Duodenal mucosa (tissue), 2 donors: Measurements from ENCODE around the gene SPARCL1.
"Not testable (repeated sequence)": the region's sequence is repeated elsewhere in the genome, so short reads cannot be mapped to it uniquely, and the experiment has no call there.

ENCODE experiments used
- H3K27ac ChIP-seq: one replicate; pipeline ENCODE4 v1.7.0; 2013; ENCODE audit warnings: low read depth, low read length
- H3K27me3 ChIP-seq, 2 donors: one replicate each; pipeline ENCODE4 v1.7.0; 2013; ENCODE audit warnings: low read length in 2 of 2, control low read depth in 1 of 2; ENCODE audit not compliant: insufficient read depth in 2 of 2, control insufficient read depth in 1 of 2
- H3K36me3 ChIP-seq, 2 donors: one replicate each; pipeline ENCODE4 v1.7.0; 2013; ENCODE audit warnings: low read length in 2 of 2, control low read depth in 1 of 2; ENCODE audit not compliant: insufficient read depth in 2 of 2, control insufficient read depth in 1 of 2
- H3K4me1 ChIP-seq, 2 donors: one replicate each; pipeline ENCODE4 v1.7.0; 2013; ENCODE audit warnings: low read length in 2 of 2, control low read depth in 1 of 2; ENCODE audit not compliant: insufficient read depth in 2 of 2, control insufficient read depth in 1 of 2
- H3K4me3 ChIP-seq, 2 donors: one replicate each; pipeline ENCODE4 v1.7.0; 2013; ENCODE audit warnings: low read length in 2 of 2, low read depth in 1 of 2
- H3K9ac ChIP-seq, 2 donors: one replicate each; pipeline ENCODE4 v1.7.0; 2013; ENCODE audit warnings: low read length in 2 of 2, low read depth in 1 of 2
- H3K9me3 ChIP-seq, 2 donors: one replicate each; pipeline ENCODE4 v1.7.0; 2013; ENCODE audit warnings: low read length in 2 of 2, control low read depth in 1 of 2; ENCODE audit not compliant: control insufficient read depth in 1 of 2

SPARCL1 gene, protein sequence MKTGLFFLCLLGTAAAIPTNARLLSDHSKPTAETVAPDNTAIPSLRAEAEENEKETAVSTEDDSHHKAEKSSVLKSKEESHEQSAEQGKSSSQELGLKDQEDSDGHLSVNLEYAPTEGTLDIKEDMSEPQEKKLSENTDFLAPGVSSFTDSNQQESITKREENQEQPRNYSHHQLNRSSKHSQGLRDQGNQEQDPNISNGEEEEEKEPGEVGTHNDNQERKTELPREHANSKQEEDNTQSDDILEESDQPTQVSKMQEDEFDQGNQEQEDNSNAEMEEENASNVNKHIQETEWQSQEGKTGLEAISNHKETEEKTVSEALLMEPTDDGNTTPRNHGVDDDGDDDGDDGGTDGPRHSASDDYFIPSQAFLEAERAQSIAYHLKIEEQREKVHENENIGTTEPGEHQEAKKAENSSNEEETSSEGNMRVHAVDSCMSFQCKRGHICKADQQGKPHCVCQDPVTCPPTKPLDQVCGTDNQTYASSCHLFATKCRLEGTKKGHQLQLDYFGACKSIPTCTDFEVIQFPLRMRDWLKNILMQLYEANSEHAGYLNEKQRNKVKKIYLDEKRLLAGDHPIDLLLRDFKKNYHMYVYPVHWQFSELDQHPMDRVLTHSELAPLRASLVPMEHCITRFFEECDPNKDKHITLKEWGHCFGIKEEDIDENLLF

DNA sequence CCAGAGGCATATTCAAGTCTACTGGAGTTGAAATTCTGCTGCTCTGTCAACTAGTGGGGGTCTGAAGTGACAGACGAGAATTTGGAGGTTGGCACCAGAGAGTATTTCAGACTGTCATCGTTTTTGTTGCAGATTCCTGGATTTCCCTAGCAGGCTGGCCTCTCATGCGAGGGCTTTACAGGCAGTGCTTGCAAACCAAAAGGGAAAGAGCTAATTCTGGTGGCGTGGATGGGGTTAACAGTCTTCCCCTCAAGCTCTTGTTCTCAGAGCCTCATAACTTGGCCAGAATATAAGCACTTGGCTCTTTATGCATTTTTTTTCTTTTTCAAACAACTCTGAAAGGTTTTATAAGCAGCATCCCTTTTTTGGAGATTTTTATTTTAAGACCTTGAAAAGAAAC is at the start of gene SPARCL1:
Gene SPARCL1 (minus strand): TSS at position 190 of the 400 bp plus-strand sequence. CDS start 29,802 bp downstream, outside the sequence.
- H3K27ac ChIP-seq: peak within 1 kb of the TSS; percentile 48
- no peaks in the 10 kb centered on the region for H3K4me1 ChIP-seq
- H3K9ac ChIP-seq: peak within 1 kb of the TSS; percentile 46 to 52

DNA sequence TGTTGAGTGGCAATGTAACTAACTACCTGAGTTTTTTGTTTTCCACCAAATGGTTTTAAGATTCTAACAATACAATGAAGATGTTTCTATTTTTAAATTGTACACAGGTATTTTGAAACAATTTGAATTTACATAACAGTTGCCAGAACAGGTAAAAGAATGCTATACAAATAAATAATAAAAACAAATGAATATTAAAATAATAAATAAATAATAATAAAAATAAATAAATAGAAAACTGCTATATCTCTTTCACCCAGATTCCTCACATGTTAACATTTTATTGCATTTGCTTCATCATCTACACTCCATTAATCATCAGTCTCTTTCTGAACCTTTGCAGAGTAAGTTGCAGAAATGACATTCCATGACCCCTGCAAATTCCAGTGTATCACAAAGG is 46.8 kb upstream of the SPARCL1 start:
- Histone ChIP-seq H3K27me3 (no peaks in the 10 kb centered on the region), H3K36me3 (no peaks in the 10 kb centered on the region), H3K9ac (no peak overlapping the region), H3K9me3 (no peaks in the 10 kb centered on the region), H3K4me1 (no peaks in the 10 kb centered on the region), H3K4me3 (no peak overlapping the region), H3K27ac (no peak overlapping the region)

More for the DNA sequence above, at the start of gene SPARCL1:
- Histone ChIP-seq H3K27me3 (no peaks in the 10 kb centered on the region), H3K4me3 (peak within 1 kb of the TSS; percentile 45 to 48), H3K36me3 (no peaks in the 10 kb centered on the region), H3K9me3 (peaks cover 4 to 8% of the 10 kb centered on the region in 2 donors)

- Histone ChIP-seq H3K27me3 (no peaks in the 10 kb centered on the region), H3K4me3 (no peak overlapping the region), H3K27ac (no peak overlapping the region), H3K9ac (no peak overlapping the region), H3K4me1 (no peaks in the 10 kb centered on the region), H3K36me3 (no peaks in the 10 kb centered on the region), H3K9me3 (no peaks in the 10 kb centered on the region)
These were observed 46.2 kb upstream of the SPARCL1 start for GRCh38 chr4:87575408-87575807.

- H3K9me3 ChIP-seq: no peaks in the 10 kb centered on the region
- no peaks in the 10 kb centered on the region for H3K4me1 ChIP-seq
- H3K27me3 ChIP-seq: no peaks in the 10 kb centered on the region
- no peak overlapping the region for H3K27ac ChIP-seq
- H3K36me3 ChIP-seq: no peaks in the 10 kb centered on the region
- H3K4me3 ChIP-seq: no peak overlapping the region
- no peak overlapping the region for H3K9ac ChIP-seq
These were observed 45.8 kb upstream of the SPARCL1 start for GRCh38 chr4:87574996-87575395.

DNA sequence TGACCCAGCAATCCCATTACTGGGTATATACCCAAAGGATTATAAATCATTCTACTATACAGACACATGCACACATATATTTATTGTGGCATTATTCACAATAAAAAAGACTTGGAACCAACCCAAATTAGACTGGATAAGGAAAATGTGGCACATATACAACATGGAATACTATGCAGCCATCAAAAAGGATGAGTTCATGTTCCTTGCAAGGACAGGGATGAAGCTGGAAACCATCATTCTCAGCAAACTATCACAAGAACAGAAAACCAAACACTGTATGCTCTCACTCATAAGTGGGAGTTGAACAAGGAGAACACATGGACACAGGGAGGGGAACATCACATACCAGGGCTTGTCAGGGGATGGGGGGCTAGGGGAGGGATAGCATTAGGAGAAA is 45.2 kb upstream of the SPARCL1 start:
- not testable (repeated sequence) for H3K4me3 ChIP-seq, H3K36me3 ChIP-seq, H3K9me3 ChIP-seq, H3K4me1 ChIP-seq, H3K27ac ChIP-seq, H3K27me3 ChIP-seq, H3K9ac ChIP-seq

- H3K4me3 ChIP-seq: no peak overlapping the region
- no peaks in the 10 kb centered on the region for H3K4me1 ChIP-seq
- no peak overlapping the region for H3K9ac ChIP-seq
- H3K27ac ChIP-seq: no peak overlapping the region
- no peaks in the 10 kb centered on the region for H3K36me3 ChIP-seq
- no peaks in the 10 kb centered on the region for H3K9me3 ChIP-seq
- no peaks in the 10 kb centered on the region for H3K27me3 ChIP-seq
These were observed 41.2 kb upstream of the SPARCL1 start for GRCh38 chr4:87570290-87570805.

DNA sequence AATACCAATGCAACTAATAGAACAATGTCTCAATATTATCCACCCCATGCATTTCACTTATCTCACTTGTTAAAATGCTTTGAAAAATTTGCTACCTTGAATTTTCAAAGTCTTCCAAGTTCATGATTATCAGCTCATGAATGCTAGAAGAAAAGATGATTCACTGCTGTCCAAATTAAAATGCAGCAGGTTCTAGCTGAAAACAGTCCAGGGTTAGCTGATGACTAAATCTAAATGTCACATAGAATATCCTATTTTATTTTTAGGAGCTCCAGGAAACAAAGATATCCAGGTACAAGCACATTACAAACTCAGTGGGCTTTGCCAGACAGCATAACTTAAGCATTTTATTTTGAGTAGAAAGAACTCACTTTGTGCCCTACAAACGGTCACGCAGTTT is 38.0 kb upstream of the SPARCL1 start:
- no peaks in the 10 kb centered on the region for H3K27me3 ChIP-seq
- H3K4me1 ChIP-seq: no peaks in the 10 kb centered on the region
- H3K9ac ChIP-seq: no peak overlapping the region
- H3K36me3 ChIP-seq: no peaks in the 10 kb centered on the region
- no peak overlapping the region for H3K4me3 ChIP-seq
- no peaks in the 10 kb centered on the region for H3K9me3 ChIP-seq
- no peak overlapping the region for H3K27ac ChIP-seq

DNA sequence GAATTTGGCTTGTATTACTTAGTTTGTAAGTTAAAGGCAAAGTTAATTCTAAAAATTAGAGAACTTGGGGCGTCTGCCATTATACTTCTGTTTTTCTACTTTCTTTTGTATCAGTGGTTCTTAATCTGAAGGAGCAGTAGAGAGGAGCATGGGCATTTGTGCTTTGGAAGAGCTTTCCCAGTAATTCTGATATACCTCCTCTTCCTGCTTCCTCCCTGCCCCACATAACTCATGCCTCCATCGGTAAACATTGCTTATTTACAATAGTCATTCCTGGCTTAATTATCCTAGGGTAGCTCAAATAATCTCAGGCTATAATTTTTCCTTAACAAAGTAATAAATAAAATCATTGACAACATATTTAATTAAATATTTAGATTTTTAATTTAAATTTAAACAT is 37.1 kb upstream of the SPARCL1 start:
- Histone ChIP-seq H3K4me1 (no peaks in the 10 kb centered on the region), H3K9me3 (no peaks in the 10 kb centered on the region), H3K36me3 (no peaks in the 10 kb centered on the region), H3K4me3 (no peak overlapping the region), H3K9ac (no peak overlapping the region), H3K27me3 (no peaks in the 10 kb centered on the region), H3K27ac (no peak overlapping the region)

GRCh38 chr4:87565746-87566145 is 36.6 kb upstream of the SPARCL1 start:
- H3K27me3 ChIP-seq: no peaks in the 10 kb centered on the region
- no peaks in the 10 kb centered on the region for H3K4me1 ChIP-seq
- no peaks in the 10 kb centered on the region for H3K36me3 ChIP-seq
- no peak overlapping the region for H3K9ac ChIP-seq
- H3K27ac ChIP-seq: no peak overlapping the region
- H3K9me3 ChIP-seq: no peaks in the 10 kb centered on the region
- H3K4me3 ChIP-seq: no peak overlapping the region

DNA sequence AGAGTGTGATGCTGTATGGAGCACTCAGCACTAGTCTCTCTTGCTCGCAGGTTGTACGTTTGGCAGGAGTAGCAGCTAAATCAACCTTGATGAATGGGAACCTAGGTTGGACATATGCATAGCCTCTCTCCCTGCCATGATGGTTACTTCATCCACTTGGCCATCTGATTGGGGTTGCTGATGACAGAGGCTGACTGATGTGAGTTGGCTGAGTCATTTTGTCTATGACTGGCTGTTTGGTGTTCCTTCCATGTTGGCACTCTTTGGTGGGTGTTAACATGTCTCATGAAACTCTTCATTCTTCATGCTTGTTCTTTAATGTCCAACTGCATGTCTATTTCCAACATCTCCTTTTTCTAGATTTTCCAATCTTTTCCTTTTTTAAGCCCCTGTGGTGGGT is 31.6 kb upstream of the SPARCL1 start:
- Histone ChIP-seq H3K36me3 (no peaks in the 10 kb centered on the region), H3K27ac (no peak overlapping the region), H3K27me3 (peaks cover 0 to 2% of the 10 kb centered on the region in 2 donors), H3K4me3 (no peak overlapping the region), H3K9me3 (no peaks in the 10 kb centered on the region), H3K4me1 (no peaks in the 10 kb centered on the region), H3K9ac (no peak overlapping the region)
